Activated CD8-positive, alpha-beta T cell treated with anti-CD3 and anti-CD28 coated beads for 36 hours (primary cell): Measurements from ENCODE around the gene CEP131. TPM values are rescaled to one million over a fixed set of nuclear protein-coding genes. Genes with fewer than 3 reads are reported as not detected.

Source experiments
- ATAC-seq: fragments of 200-7000 bp; cut with Tn5 transposase; one replicate; pipeline ENCODE4 v1.10.0; 2021; ENCODE audit warnings: mild to moderate bottlenecking, moderate library complexity
- CTCF ChIA-PET: fragments of 350-600 bp; sonication (Branson Sonifier 250); formaldehyde crosslinking; loops from one replicate; lab custom pipeline; 2021; ENCODE audit warnings: antibody characterized with exemption; lab: Charles Lee
- POLR2A ChIA-PET: fragments of 350-600 bp; sonication (Branson Sonifier 250); formaldehyde crosslinking; loops from one replicate; lab custom pipeline; 2021; ENCODE audit warnings: antibody characterized with exemption; lab: Charles Lee
- DNase-seq: peaks from one replicate; pipeline ENCODE4 v3.0.0-alpha.2; 2020
- H3K27ac Mint-ChIP-seq: one replicate; pipeline ENCODE4 v1.8.0; 2021; ENCODE audit warnings: mild to moderate bottlenecking, mixed read lengths
- H3K27me3 Mint-ChIP-seq: one replicate; pipeline ENCODE4 v1.8.0; 2021; ENCODE audit warnings: mixed read lengths
- H3K36me3 Mint-ChIP-seq: one replicate; pipeline ENCODE4 v1.8.0; 2021; ENCODE audit warnings: low read depth, mixed read lengths
- H3K4me1 Mint-ChIP-seq: one replicate; pipeline ENCODE4 v1.8.0; 2021; ENCODE audit warnings: low read depth, mixed read lengths
- H3K4me3 Mint-ChIP-seq: one replicate; pipeline ENCODE4 v1.8.0; 2021; ENCODE audit warnings: mild to moderate bottlenecking, moderate library complexity, mixed read lengths
- H3K9me3 Mint-ChIP-seq: one replicate; pipeline ENCODE4 v1.8.0; 2021; ENCODE audit warnings: mixed read lengths
- CTCF ChIP-seq: fragments of 200-600 bp; IDR thresholded peaks from one replicate; pipeline ENCODE4 v1.8.0; 2022; ENCODE audit warnings: antibody characterized with exemption, mild to moderate bottlenecking
- intact Hi-C: fragments of 100-400 bp; cut with micrococcal nuclease; formaldehyde crosslinking; loops from one replicate; pipeline ENCODE4 v1.10.0; 2022
- total RNA-seq, 2 experiments: library from RNA; stranded (reverse); gene quantifications; one replicate each; pipeline ENCODE4 v1.2.3, GENCODE V29; 2021

The CEP131 gene
- total RNA-seq, 2 experiments from 2014 or later = 7.9 to 10.9 TPM

DNA sequence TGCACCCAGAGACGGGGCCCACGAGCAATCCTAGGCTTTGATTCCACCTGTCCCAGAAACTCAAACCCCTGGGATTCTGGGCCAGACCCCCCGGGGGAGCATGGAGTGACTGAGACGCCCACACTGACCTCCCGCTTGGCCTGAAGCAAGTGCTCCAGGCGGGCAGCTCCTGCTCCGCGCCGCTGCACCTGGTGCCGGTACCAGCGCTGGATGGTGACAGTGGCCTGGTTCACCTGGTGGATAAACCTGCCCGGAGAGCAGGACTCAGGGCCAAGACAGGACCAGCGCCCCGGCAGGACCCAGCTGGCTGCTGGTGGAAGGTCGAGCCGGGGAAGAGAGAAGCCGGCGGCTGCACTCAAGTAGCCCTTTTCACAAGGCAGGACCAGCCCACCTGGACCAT, 22.6 kb downstream of the CEP131 start:
- ATAC-seq (no peak), DNase-seq (no peak)
- H3K27me3 Mint-ChIP-seq = no peaks in the 10 kb centered on the region
- H3K9me3 Mint-ChIP-seq = no peaks in the 10 kb centered on the region
- no peak overlapping the region for H3K27ac Mint-ChIP-seq
- no peaks in the 10 kb centered on the region for H3K36me3 Mint-ChIP-seq
- no peak overlapping the region for H3K4me3 Mint-ChIP-seq
- intact Hi-C loops = no loop called here
- no peaks in the 10 kb centered on the region for H3K4me1 Mint-ChIP-seq
- TF ChIP-seq CTCF = no peak
- POLR2A ChIA-PET = interaction anchor here (1.0 to 1.5 kb wide), 2 partner anchors 10 to 11 kb away, joined by 4 to 5 read pairs; no protein-coding TSS in a partner anchor
- CTCF ChIA-PET = interaction anchor here (1.0 kb wide), 1 partner anchor 56 kb away, joined by 3 read pairs; no protein-coding TSS in a partner anchor

- no peak for ATAC-seq
- H3K36me3 Mint-ChIP-seq = no peaks in the 10 kb centered on the region
- no peaks in the 10 kb centered on the region for H3K9me3 Mint-ChIP-seq
- no peak overlapping the region for H3K27ac Mint-ChIP-seq
- TF ChIP-seq CTCF = no peak
- H3K27me3 Mint-ChIP-seq = no peaks in the 10 kb centered on the region
- intact Hi-C loops = no loop called here
- CTCF ChIA-PET = no interaction called here
- H3K4me1 Mint-ChIP-seq = no peaks in the 10 kb centered on the region
- DNase-seq = no peak
- POLR2A ChIA-PET = no interaction called here
- H3K4me3 Mint-ChIP-seq = no peak overlapping the region
Measured at GRCh38 chr17:81199482-81199830, 23.3 kb downstream of the CEP131 start.

GRCh38 chr17:81198826-81199481, 23.8 kb downstream of the CEP131 start:
- POLR2A ChIA-PET = no interaction called here
- H3K27ac Mint-ChIP-seq = no peak overlapping the region
- no peak for TF ChIP-seq CTCF
- DNase-seq (no peak), ATAC-seq (no peak)
- no peaks in the 10 kb centered on the region for H3K9me3 Mint-ChIP-seq
- no peak overlapping the region for H3K4me3 Mint-ChIP-seq
- no peaks in the 10 kb centered on the region for H3K36me3 Mint-ChIP-seq
- no peaks in the 10 kb centered on the region for H3K4me1 Mint-ChIP-seq
- CTCF ChIA-PET = no interaction called here
- intact Hi-C loops = no loop called here
- no peaks in the 10 kb centered on the region for H3K27me3 Mint-ChIP-seq

- intact Hi-C loops = no loop called here
- H3K4me3 Mint-ChIP-seq = no peak overlapping the region
- ATAC-seq (no peak), DNase-seq (no peak)
- no peak for TF ChIP-seq CTCF
- no peak overlapping the region for H3K27ac Mint-ChIP-seq
- ChIA-PET POLR2A (no interaction called here), CTCF (interaction anchor here (1.0 kb wide), 1 partner anchor 55 kb away, joined by 3 read pairs; no protein-coding TSS in a partner anchor)
- no peaks in the 10 kb centered on the region for H3K27me3 Mint-ChIP-seq
- H3K4me1 Mint-ChIP-seq = no peaks in the 10 kb centered on the region
- no peaks in the 10 kb centered on the region for H3K9me3 Mint-ChIP-seq
- no peaks in the 10 kb centered on the region for H3K36me3 Mint-ChIP-seq
Measured at GRCh38 chr17:81197831-81198490, 24.8 kb downstream of the CEP131 start.

- Mint-ChIP-seq H3K36me3 (no peaks in the 10 kb centered on the region), H3K27me3 (no peaks in the 10 kb centered on the region), H3K4me3 (no peak overlapping the region), H3K4me1 (no peaks in the 10 kb centered on the region), H3K9me3 (no peaks in the 10 kb centered on the region), H3K27ac (no peak overlapping the region)
- intact Hi-C loops = no loop called here
- CTCF ChIA-PET = interaction anchor here (1.0 kb wide), 1 partner anchor 55 kb away, joined by 3 read pairs; no protein-coding TSS in a partner anchor
- TF ChIP-seq CTCF = no peak
- POLR2A ChIA-PET = no interaction called here
- DNase-seq (no peak), ATAC-seq (no peak)
Measured at GRCh38 chr17:81197409-81197795, 25.4 kb downstream of the CEP131 start.
